Aorta (tissue), 5 donors: Measurements from ENCODE around the gene AGO4. TPM values are rescaled to one million over a fixed set of nuclear protein-coding genes. Genes with fewer than 3 reads are reported as not detected.

Source experiments
- ATAC-seq: fragments of 200-7000 bp; cut with Tn5 transposase; one replicate; pipeline ENCODE4 v1.9.1; 2022; ENCODE audit warnings: moderate library complexity; ENCODE audit not compliant: low FRiP score
- DNase-seq, 2 donors: peaks; one replicate each; pipeline ENCODE4 v3.0.0-alpha.2; 2020
- H3K27ac ChIP-seq, 2 donors: one replicate each; pipeline ENCODE4 v1.5.1; 2013; ENCODE audit warnings: low read length in 2 of 2, mild to moderate bottlenecking in 2 of 2, moderate library complexity in 2 of 2, control low read depth in 1 of 2, inconsistent platforms in 1 of 2, low read depth in 1 of 2
- H3K27me3 ChIP-seq, 2 donors: one replicate each; pipeline ENCODE4 v1.6.1; 2013; ENCODE audit warnings: control low read depth in 1 of 2, low read length in 1 of 2, mild to moderate bottlenecking in 1 of 2, moderate library complexity in 1 of 2; ENCODE audit not compliant: insufficient read depth in 2 of 2, control insufficient read depth in 1 of 2
- H3K36me3 ChIP-seq, 2 donors: one replicate each; pipeline ENCODE4 v1.6.1; 2013; ENCODE audit warnings: control low read depth in 1 of 2, low read length in 1 of 2, mild to moderate bottlenecking in 1 of 2; ENCODE audit not compliant: insufficient read depth in 2 of 2, control insufficient read depth in 1 of 2
- H3K4me1 ChIP-seq, 2 donors: one replicate each; pipeline ENCODE4 v1.6.1; 2013; ENCODE audit warnings: low read length in 2 of 2, control low read depth in 1 of 2, mild to moderate bottlenecking in 1 of 2, moderate library complexity in 1 of 2; ENCODE audit not compliant: insufficient read depth in 2 of 2, control insufficient read depth in 1 of 2
- H3K4me3 ChIP-seq, 2 donors: one replicate each; pipeline ENCODE4 v1.5.1; 2013; ENCODE audit warnings: low read length in 2 of 2, control low read depth in 1 of 2, mild to moderate bottlenecking in 1 of 2
- H3K9me3 ChIP-seq: one replicate; pipeline ENCODE4 v1.6.1; 2013; ENCODE audit warnings: mild to moderate bottlenecking, low read length; ENCODE audit not compliant: control insufficient read depth
- WGBS, 2 donors: extraction: QIAGEN DNeasy Blood & Tissue Kit; methylation state at CpG; one replicate each; pipeline ENCODE4 v1.1.7; 2013; 5-methylcytosine and 5-hydroxymethylcytosine counted together
- intact Hi-C, 2 donors: fragments of 100-400 bp; cut with DNase I; formaldehyde crosslinking; loops; one replicate each; pipeline versions ENCODE4 v1.14.2 to v1.15.0; 2022
- polyA plus RNA-seq, 2 donors: library from polyadenylated mRNA; stranded (reverse); fragments of 200-250 nt; gene quantifications; one replicate each; pipeline ENCODE4 v1.2.3, GENCODE V29; 2013
- total RNA-seq, 2 donors: library from RNA; stranded (reverse); fragmentation: NEBNext Ultra II Directional; extraction: Animal tissue kit (Norgen Biotek cat#: 25700); gene quantifications; one replicate each; pipeline ENCODE4 v1.2.1, GENCODE V29; 2021
- donor health status: healthy with polysubstance abuse.
- donor health status: Bipolar disorder and iron deficiency.
- donor health status: DM: no; HTN: no; CAD: no.
- donor health status: DM: no; HTN: no; CAD: no.
- donor health status: DM: yes; HTN: yes; CAD: no.

Gene AGO4
- total and polyA plus RNA-seq, 4 donors, result 5.6 to 39.9 (median 17.9) TPM

GRCh38 chr1:35893051-35893879 is 85.4 kb downstream of the AGO4 start:
- Histone ChIP-seq H3K27me3 (no peaks in the 10 kb centered on the region), H3K27ac (no peak overlapping the region)
- intact Hi-C loops, result no loop called here

DNA sequence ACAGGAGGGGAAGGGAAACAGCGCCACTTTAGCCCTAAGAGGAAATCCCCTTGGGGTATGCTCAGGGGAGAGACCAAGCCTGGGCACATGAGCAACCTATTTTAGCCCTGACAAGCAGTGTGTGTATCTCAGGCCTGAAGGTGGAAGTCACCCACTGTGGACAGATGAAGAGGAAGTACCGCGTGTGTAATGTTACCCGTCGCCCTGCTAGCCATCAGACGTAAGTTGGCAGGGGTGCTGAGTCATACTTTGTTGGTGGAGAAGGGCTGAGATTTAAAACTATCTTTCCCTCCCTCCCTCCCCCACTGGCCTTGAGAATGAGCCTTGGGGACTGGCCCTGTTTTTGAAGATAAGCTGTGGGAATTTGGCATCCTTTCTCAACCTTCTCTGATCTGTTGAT is 86.4 kb downstream of the AGO4 start:
- no peaks in the 10 kb centered on the region for H3K27me3 ChIP-seq
- H3K36me3 ChIP-seq, result peaks cover 4 to 6% of the 10 kb centered on the region in 2 donors
- ATAC-seq (peak; percentile 38), DNase-seq (peak in 1 of 2 donors; percentile 71)
- 75 to 78% methylated on average over 6 of the region's 6 CpGs for WGBS, 2 donors
- intact Hi-C loops, result no loop called here
- no peaks in the 10 kb centered on the region for H3K4me1 ChIP-seq
- no peak overlapping the region for H3K4me3 ChIP-seq
- H3K9me3 ChIP-seq, result no peaks in the 10 kb centered on the region
- H3K27ac ChIP-seq, result no peak overlapping the region

More at GRCh38 chr1:35893051-35893879, 85.4 kb downstream of the AGO4 start:
- ATAC-seq (peak; percentile 29), DNase-seq (no peak)
- WGBS, 2 donors, result 94 to 95% methylated on average over 14 of the region's 14 CpGs
- Histone ChIP-seq H3K4me1 (no peaks in the 10 kb centered on the region), H3K36me3 (peaks cover 4 to 6% of the 10 kb centered on the region in 2 donors), H3K4me3 (no peak overlapping the region), H3K9me3 (no peaks in the 10 kb centered on the region)

- no peak overlapping the region for H3K4me3 ChIP-seq
- 85 to 97% methylated on average over 1 of the region's 1 CpG for WGBS, 2 donors
- no peak for DNase-seq
- no peaks in the 10 kb centered on the region for H3K27me3 ChIP-seq
- H3K4me1 ChIP-seq, result no peaks in the 10 kb centered on the region
- peaks cover 4 to 6% of the 10 kb centered on the region in 2 donors for H3K36me3 ChIP-seq
- no peak for ATAC-seq
- H3K27ac ChIP-seq, result no peak overlapping the region
- no peaks in the 10 kb centered on the region for H3K9me3 ChIP-seq
- intact Hi-C loops, result no loop called here
Measured at GRCh38 chr1:35894656-35895055, 86.8 kb downstream of the AGO4 start.

- Histone ChIP-seq H3K4me1 (no peaks in the 10 kb centered on the region), H3K4me3 (no peak overlapping the region), H3K27me3 (no peaks in the 10 kb centered on the region), H3K36me3 (peaks cover 1 to 7% of the 10 kb centered on the region in 2 donors), H3K9me3 (no peaks in the 10 kb centered on the region), H3K27ac (no peak overlapping the region)
- intact Hi-C loops, result no loop called here
- ATAC-seq (no peak), DNase-seq (no peak)
Measured at GRCh38 chr1:35899941-35900340, 92.1 kb downstream of the AGO4 start.

GRCh38 chr1:35901235-35901634 is 93.4 kb downstream of the AGO4 start:
- WGBS, 2 donors, result 93% methylated on average over 9 of the region's 9 CpGs
- H3K4me1 ChIP-seq, result no peaks in the 10 kb centered on the region
- intact Hi-C loops, result no loop called here
- no peaks in the 10 kb centered on the region for H3K27me3 ChIP-seq
- ATAC-seq (no peak), DNase-seq (no peak)
- H3K4me3 ChIP-seq, result no peak overlapping the region
- H3K36me3 ChIP-seq, result peaks cover 0 to 7% of the 10 kb centered on the region in 2 donors
- H3K27ac ChIP-seq, result no peak overlapping the region
- no peaks in the 10 kb centered on the region for H3K9me3 ChIP-seq

- H3K36me3 ChIP-seq, result peaks cover 0 to 10% of the 10 kb centered on the region in 2 donors
- no peaks in the 10 kb centered on the region for H3K27me3 ChIP-seq
- no peaks in the 10 kb centered on the region for H3K9me3 ChIP-seq
- no peak for ATAC-seq
- no peak for DNase-seq
- WGBS, 2 donors, result 92 to 93% methylated on average over 2 of the region's 2 CpGs
- H3K4me1 ChIP-seq, result no peaks in the 10 kb centered on the region
- no peak overlapping the region for H3K27ac ChIP-seq
- no peak overlapping the region for H3K4me3 ChIP-seq
- intact Hi-C loops, result no loop called here
Measured at GRCh38 chr1:35902671-35903070, 94.9 kb downstream of the AGO4 start.

Other genes with a start within 250 kb of the AGO4 start
- gene TFAP2E, start 234.7 kb upstream of the AGO4 start, total RNA-seq, result 1 to 10 TPM in 1 of 2 donors, under 1 TPM in 1; 0.71 to 1.0 TPM
- gene TFAP2E, start 234.7 kb upstream of the AGO4 start, polyA plus RNA-seq, result 1 to 10 TPM in 1 of 2 donors, not detected in 1; 1.1 TPM
- gene PSMB2, start 166.5 kb upstream of the AGO4 start, total RNA-seq, result 10 to 100 TPM; 35.9 to 36.2 TPM
- gene PSMB2, start 166.5 kb upstream of the AGO4 start, polyA plus RNA-seq, result 10 to 100 TPM; 27.7 to 38.3 TPM
- 10 to 100 TPM; 18.7 to 19.7 TPM for gene C1orf216, start 89.1 kb upstream of the AGO4 start, total RNA-seq
- gene C1orf216, start 89.1 kb upstream of the AGO4 start, polyA plus RNA-seq, result 10 to 100 TPM; 14.4 to 20.7 TPM
- gene CLSPN, start 38.0 kb upstream of the AGO4 start, total RNA-seq, result 1 to 10 TPM in 1 of 2 donors, under 1 TPM in 1; 0.96 to 1.1 TPM
- not detected for gene CLSPN, start 38.0 kb upstream of the AGO4 start, polyA plus RNA-seq
- 10 to 100 TPM; 27.7 to 33.9 TPM for gene AGO1, start 75.2 kb downstream of the AGO4 start, total RNA-seq
- 1 to 10 TPM; 4.3 to 4.4 TPM for gene AGO1, start 75.2 kb downstream of the AGO4 start, polyA plus RNA-seq
- 10 to 100 TPM; 48.1 to 50.4 TPM for gene AGO3, start 123.1 kb downstream of the AGO4 start, total RNA-seq
- 1 to 10 TPM; 1.1 to 4.2 TPM for gene AGO3, start 123.1 kb downstream of the AGO4 start, polyA plus RNA-seq